ENCODE results near the gene ESX1. TPM values are rescaled to one million over a fixed set of nuclear protein-coding genes. Genes with fewer than 3 reads are reported as not detected.

The ESX1 gene
- total and polyA plus RNA-seq, 12 donors, result not detected

Other genes starting within 250 kb of the ESX1 start
- not detected for gene H2BW1, start 241.2 kb downstream of the ESX1 start, total RNA-seq
- gene H2BW1, start 241.2 kb downstream of the ESX1 start, polyA plus RNA-seq, result not detected
- not detected for gene H2BW2, start 215.0 kb downstream of the ESX1 start, total RNA-seq
- not detected for gene H2BW2, start 215.0 kb downstream of the ESX1 start, polyA plus RNA-seq
- 1 to 10 TPM in 2 of 9 donors, under 1 TPM in 7; 0.29 to 6.8 (median 0.42) TPM for gene TMSB15C, start 178.7 kb downstream of the ESX1 start, total RNA-seq
- under 1 TPM; 0.30 to 0.90 (median 0.64) TPM for gene TMSB15C, start 178.7 kb downstream of the ESX1 start, polyA plus RNA-seq
- gene ZCCHC18, start 142.4 kb downstream of the ESX1 start, total RNA-seq, result 1 to 10 TPM in 2 of 9 donors, under 1 TPM in 5, not detected in 2; 0.38 to 1.4 (median 0.78) TPM
- gene ZCCHC18, start 142.4 kb downstream of the ESX1 start, polyA plus RNA-seq, result 1 to 10 TPM in 1 of 3 donors, under 1 TPM in 2; 0.74 to 1.6 (median 0.93) TPM
- gene SLC25A53, start 97.9 kb downstream of the ESX1 start, total RNA-seq, result 10 to 100 TPM in 3 of 9 donors, 1 to 10 TPM in 6; 5.3 to 51.0 (median 8.9) TPM
- gene SLC25A53, start 97.9 kb downstream of the ESX1 start, polyA plus RNA-seq, result 10 to 100 TPM in 1 of 3 donors, 1 to 10 TPM in 2; 3.6 to 11.3 (median 8.4) TPM
- 10 to 100 TPM; 16.7 to 28.2 (median 21.1) TPM for gene FAM199X, start 88.5 kb downstream of the ESX1 start, total RNA-seq
- gene FAM199X, start 88.5 kb downstream of the ESX1 start, polyA plus RNA-seq, result 10 to 100 TPM in 2 of 3 donors, 1 to 10 TPM in 1; 8.6 to 23.6 (median 15.9) TPM